GM10248 (cell line): ENCODE data around the gene BLID.

Source experiments
- CTCF ChIA-PET: fragments of 300-600 bp; sonication (Branson Sonifier 250); formaldehyde crosslinking; extraction: SDS; loops from one replicate; lab custom pipeline; 2021; ENCODE audit warnings: antibody characterized with exemption; lab: Yijun Ruan, JAX
- POLR2A ChIA-PET: fragments of 350-650 bp; sonication (Branson Sonifier 250); formaldehyde crosslinking; extraction: SDS; loops from one replicate; lab custom pipeline; 2020; ENCODE audit warnings: antibody characterized with exemption; lab: Yijun Ruan, JAX
- DNase-seq: peaks from one replicate; pipeline ENCODE4 v3.0.0; 2012; ENCODE audit errors: extremely low spot score
- CTCF ChIP-seq: IDR thresholded peaks from 2 replicates; pipeline ENCODE4 v1.5.1; 2012; ENCODE audit warnings: mild to moderate bottlenecking, low read depth; ENCODE audit errors: extremely low read depth, missing control alignments, control extremely low read depth

Gene BLID

GRCh38 chr11:122068837-122069236 is 47.2 kb downstream of the BLID start:
- TF ChIP-seq CTCF = no peak
- CTCF ChIA-PET = no interaction called here
- DNase-seq = no peak
- POLR2A ChIA-PET = no interaction called here

- TF ChIP-seq CTCF = no peak
- POLR2A ChIA-PET = no interaction called here
- no peak for DNase-seq
- CTCF ChIA-PET = no interaction called here
Measured at GRCh38 chr11:122068141-122068540, 47.9 kb downstream of the BLID start.
